GM12878 (cell line): Measurements from ENCODE around the gene C3. TPM values are rescaled to one million over a fixed set of nuclear protein-coding genes. Genes with fewer than 3 reads are reported as not detected.

Experiments used
- BCL11A ChIP-seq: IDR thresholded peaks from 2 replicates; pipeline ENCODE4 v1.6.1; 2011; ENCODE audit warnings: low read depth, low read length
- BHLHE40 ChIP-seq, 2 experiments: fragments of 450-650 bp in 1 of 2; IDR thresholded peaks; 2 replicates each; pipeline ENCODE4 v1.6.1; 2011 to 2017; ENCODE audit warnings: low read depth in 2 of 2, borderline replicate concordance in 1 of 2, improper control_type of control experiment in 1 of 2, low read length in 1 of 2, mild to moderate bottlenecking in 1 of 2
- CBFB ChIP-seq: IDR thresholded peaks from 2 replicates; pipeline ENCODE4 v1.6.1; 2016; ENCODE audit warnings: antibody characterized with exemption, low read depth
- CBX5 ChIP-seq: sonication (generic); IDR thresholded peaks from 2 replicates; pipeline ENCODE4 v1.6.1; 2016; ENCODE audit warnings: low read depth, moderate library complexity, mild to moderate bottlenecking, inconsistent platforms
- CHD4 ChIP-seq: fragments of 200-600 bp; sonication (generic); IDR thresholded peaks from 2 replicates; pipeline ENCODE4 v1.6.1; 2016; ENCODE audit warnings: mild to moderate bottlenecking
- DPF2 ChIP-seq: fragments of 450-650 bp; IDR thresholded peaks from 2 replicates; pipeline ENCODE4 v1.6.1; 2017; ENCODE audit warnings: mild to moderate bottlenecking
- EED ChIP-seq: sonication (generic); IDR thresholded peaks from 2 replicates; pipeline ENCODE4 v1.6.1; 2016; ENCODE audit warnings: antibody characterized with exemption, low read depth
- EGR1 ChIP-seq, 2 experiments: IDR thresholded peaks; 1 replicate in 1 of 2; 2 replicates in 1 of 2; pipeline ENCODE4 v1.6.1; 2011 to 2012; ENCODE audit warnings: low read depth in 2 of 2, low read length in 2 of 2, borderline replicate concordance in 1 of 2, mild to moderate bottlenecking in 1 of 2, moderate library complexity in 1 of 2
- EP300 ChIP-seq, 2 experiments: fragments of 150-350 bp in 1 of 2; IDR thresholded peaks; 2 replicates each; pipeline ENCODE4 v1.6.1; 2011 to 2012; ENCODE audit warnings: low read depth in 2 of 2, low read length in 2 of 2, borderline replicate concordance in 1 of 2, improper control_type of control experiment in 1 of 2, inconsistent platforms in 1 of 2; ENCODE audit not compliant: control insufficient read depth in 1 of 2
- HDAC6 ChIP-seq: fragments of 200-600 bp; sonication (generic); IDR thresholded peaks from one replicate; pipeline ENCODE4 v1.8.0; 2017; ENCODE audit warnings: antibody characterized with exemption; ENCODE audit not compliant: unreplicated experiment
- HDGF ChIP-seq: fragments of 450-650 bp; IDR thresholded peaks from 2 replicates; pipeline ENCODE4 v1.6.1; 2016; ENCODE audit warnings: antibody characterized with exemption
- HSF1 ChIP-seq: fragments of 150-350 bp; IDR thresholded peaks from 2 replicates; pipeline ENCODE4 v1.6.1; 2014; ENCODE audit warnings: mild to moderate bottlenecking, low read depth, low read length
- IKZF1 ChIP-seq: fragments of 450-650 bp; conservative IDR thresholded peaks from 2 replicates; pipeline ENCODE4 v1.6.1; 2017; ENCODE audit warnings: antibody characterized with exemption, mild to moderate bottlenecking
- MTA2 ChIP-seq: fragments of 450-650 bp; IDR thresholded peaks from 2 replicates; pipeline ENCODE4 v1.6.1; 2016; ENCODE audit warnings: low read depth, mild to moderate bottlenecking, moderate library complexity
- MTA3 ChIP-seq: IDR thresholded peaks from 2 replicates; pipeline ENCODE4 v1.6.1; 2012; ENCODE audit warnings: low read length, inconsistent platforms, borderline replicate concordance
- NR2C2 ChIP-seq: IDR thresholded peaks from 2 replicates; pipeline ENCODE4 v1.6.1; 2011; ENCODE audit warnings: borderline replicate concordance, low read depth; ENCODE audit not compliant: control insufficient read depth, insufficient read length
- PAX5 ChIP-seq: IDR thresholded peaks from 2 replicates; pipeline ENCODE4 v1.6.1; 2011; ENCODE audit warnings: low read depth, low read length, borderline replicate concordance
- SP1 ChIP-seq: IDR thresholded peaks from one replicate; pipeline ENCODE4 v1.6.1; 2011; ENCODE audit warnings: low read depth, low read length
- SPI1 ChIP-seq: IDR thresholded peaks from 2 replicates; pipeline ENCODE4 v1.6.1; 2011; ENCODE audit warnings: low read depth, mild to moderate bottlenecking, low read length, moderate library complexity, borderline replicate concordance; ENCODE audit not compliant: insufficient read depth
- TCF3 ChIP-seq: IDR thresholded peaks from 2 replicates; pipeline ENCODE4 v1.6.1; 2012; ENCODE audit warnings: low read depth, mild to moderate bottlenecking, low read length, borderline replicate concordance; ENCODE audit not compliant: insufficient read depth
- USF2 ChIP-seq: IDR thresholded peaks from 2 replicates; pipeline ENCODE4 v1.6.1; 2011; ENCODE audit warnings: low read depth, low read length, improper control_type of control experiment, borderline replicate concordance
- polyA plus RNA-seq, 11 experiments: library from polyadenylated mRNA; depleted of rRNA in 4 of 11; unstranded in 6 of 11; stranded (reverse) in 5 of 11; fragments of >200 nt; fragmentation: Nextera tagmentation in 4 of 11; fragmentation: Illumina TruSeq in 1 of 11; extraction: Ambion mirVana in 4 of 11; extraction: Trizol in 1 of 11; gene quantifications; 1 replicate in 1 of 11; 2 replicates in 10 of 11; pipeline versions ENCODE4 v1.2.1 to v1.2.3, GENCODE V29; 2011 to 2016; ENCODE audit warnings: inconsistent platforms in 2 of 11, missing spikeins in 2 of 11, low read depth in 1 of 11
- total RNA-seq, 4 experiments: library from RNA; depleted of rRNA in 3 of 4; stranded (reverse); fragments of >200 nt in 3 of 4; fragmentation: Illumina TruSeq in 1 of 4; extraction: Trizol in 1 of 4; gene quantifications; 2 replicates each; pipeline versions ENCODE4 v1.2.1 to v1.2.3, GENCODE V29; 2013 to 2021
- TF ChIP-seq, protein P1 (sequence below): fragments of 450-650 bp; IDR thresholded peaks from 2 replicates; pipeline ENCODE4 v1.6.1; 2018; ENCODE audit warnings: mild to moderate bottlenecking, low read depth, moderate library complexity; ENCODE audit not compliant: partially characterized antibody

Gene C3
- total and polyA plus RNA-seq, 10 of the 15 experiments (the other 5 are each of a cell fraction or from before 2014, with no cell fraction given), result 0.20 to 6.7 (median 0.72) TPM

DNA sequence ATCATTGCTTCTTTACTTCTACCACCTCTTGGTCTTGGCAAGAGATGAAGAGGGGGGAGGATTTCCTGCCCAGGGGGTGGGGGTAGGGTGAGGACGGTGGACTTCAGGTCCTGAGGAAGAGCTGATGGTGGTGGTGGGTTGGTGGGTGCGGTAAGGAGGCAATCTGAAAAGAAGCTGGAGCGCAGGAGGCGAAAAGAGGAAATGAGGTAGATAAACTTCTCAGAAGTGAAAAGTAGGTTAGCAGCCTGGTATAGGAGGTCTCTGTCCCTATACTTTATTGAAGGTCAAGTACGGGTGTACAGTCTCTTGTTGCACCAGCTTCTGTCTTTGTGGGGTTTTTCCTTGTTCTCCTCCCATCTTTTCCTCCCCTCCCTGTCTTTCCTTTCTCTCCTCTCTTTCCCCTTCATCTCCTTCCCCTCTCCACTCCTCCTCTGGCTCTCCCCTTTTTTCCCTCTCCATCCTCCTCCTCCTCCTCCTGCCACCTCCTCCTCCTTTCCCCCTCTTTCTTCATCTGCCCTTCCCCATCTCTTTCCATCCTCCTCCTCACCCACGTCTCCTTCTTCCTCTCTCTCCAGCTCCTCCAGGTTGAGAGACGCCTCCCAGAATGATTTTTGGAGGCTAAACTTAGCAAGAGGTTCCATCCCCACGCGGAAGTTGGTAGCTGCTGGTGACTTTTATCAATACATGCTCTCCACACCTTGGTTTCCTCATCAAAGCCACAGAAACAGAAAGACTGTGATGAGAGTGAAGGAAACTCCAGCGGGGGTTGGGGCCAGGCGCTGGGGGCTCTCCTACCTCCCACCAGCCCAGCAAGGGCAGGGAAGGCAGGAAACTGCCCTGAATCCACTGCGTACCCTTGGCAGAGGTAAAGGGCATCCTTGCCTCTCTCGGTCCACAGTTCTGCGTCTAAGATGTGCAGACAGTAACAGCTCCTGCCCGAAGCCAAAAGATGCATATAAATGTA, 65.8 kb downstream of the C3 start (continued):
- TF ChIP-seq MTA2 (peak; percentile 50), SP1 (no peak), SPI1 (peak; percentile 94), PAX5 (no peak), CBFB (0 out of 2 replicates have a peak, but pooled peaks have one; percentile 21), TCF3 (no peak), NR2C2 (no peak), HDAC6 (no peak), MTA3 (peak; percentile 59; the same call in 1 of the 2 replicates), EED (peak; percentile 22; the same call in 1 of the 2 replicates), USF2 (no peak), BHLHE40 (IDR thresholded peaks at IDR 0.05; ENCODE audit: borderline replicate concordance in 1 of 2, low read depth in 2 of 2, low read length in 1 of 2) (0 out of 4 replicates have a peak, but pooled peaks of 1 of the 2 experiments have one; percentile 3), EGR1 (IDR thresholded peaks at IDR 0.05; ENCODE audit: borderline replicate concordance in 1 of 2, low read depth in 2 of 2, low read length in 2 of 2) (peak in 1 of 2 experiments; percentile 26; a peak in 1 of 3 replicates), CHD4 (no peak), CBX5 (no peak), IKZF1 (peak; percentile 72; the same call in 1 of the 2 replicates), HDGF (peak; percentile 96), BCL11A (0 out of 2 replicates have a peak, but pooled peaks have one; percentile 7), DPF2 (0 out of 2 replicates have a peak, but pooled peaks have one; percentile 4), EP300 (IDR thresholded peaks at IDR 0.05; ENCODE audit: borderline replicate concordance in 1 of 2, control insufficient read depth in 1 of 2, low read depth in 2 of 2, low read length in 2 of 2) (no peak), HSF1 (no peak)
- TF ChIP-seq, protein P1, sequence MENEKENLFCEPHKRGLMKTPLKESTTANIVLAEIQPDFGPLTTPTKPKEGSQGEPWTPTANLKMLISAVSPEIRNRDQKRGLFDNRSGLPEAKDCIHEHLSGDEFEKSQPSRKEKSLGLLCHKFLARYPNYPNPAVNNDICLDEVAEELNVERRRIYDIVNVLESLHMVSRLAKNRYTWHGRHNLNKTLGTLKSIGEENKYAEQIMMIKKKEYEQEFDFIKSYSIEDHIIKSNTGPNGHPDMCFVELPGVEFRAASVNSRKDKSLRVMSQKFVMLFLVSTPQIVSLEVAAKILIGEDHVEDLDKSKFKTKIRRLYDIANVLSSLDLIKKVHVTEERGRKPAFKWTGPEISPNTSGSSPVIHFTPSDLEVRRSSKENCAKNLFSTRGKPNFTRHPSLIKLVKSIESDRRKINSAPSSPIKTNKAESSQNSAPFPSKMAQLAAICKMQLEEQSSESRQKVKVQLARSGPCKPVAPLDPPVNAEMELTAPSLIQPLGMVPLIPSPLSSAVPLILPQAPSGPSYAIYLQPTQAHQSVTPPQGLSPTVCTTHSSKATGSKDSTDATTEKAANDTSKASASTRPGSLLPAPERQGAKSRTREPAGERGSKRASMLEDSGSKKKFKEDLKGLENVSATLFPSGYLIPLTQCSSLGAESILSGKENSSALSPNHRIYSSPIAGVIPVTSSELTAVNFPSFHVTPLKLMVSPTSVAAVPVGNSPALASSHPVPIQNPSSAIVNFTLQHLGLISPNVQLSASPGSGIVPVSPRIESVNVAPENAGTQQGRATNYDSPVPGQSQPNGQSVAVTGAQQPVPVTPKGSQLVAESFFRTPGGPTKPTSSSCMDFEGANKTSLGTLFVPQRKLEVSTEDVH, result no peak
